Measurements from ENCODE around the gene PAK2. TPM values are rescaled to one million over a fixed set of nuclear protein-coding genes. Genes with fewer than 3 reads are reported as not detected.
A peak's percentile ranks its signal among the peaks of the same experiment; 100 is the strongest.
"Not testable (repeated sequence)": the region's sequence is repeated elsewhere in the genome, so short reads cannot be mapped to it uniquely, and the experiment has no call there.

PAK2 gene
- total and polyA plus RNA-seq, 2 experiments from 2014 or later = 24.3 to 49.4 TPM

GRCh38 chr3:196874511-196875094 is 134.9 kb downstream of the PAK2 start:
- not testable (repeated sequence) for H3K27me3 Mint-ChIP-seq (ENCODE audit: insufficient read depth, low read depth, poor library complexity)
- H4K20me1 ChIP-seq (replicated peaks; ENCODE audit: insufficient read depth) = peaks cover 45% of the 10 kb centered on the region; the same call in 1 of the 2 replicates

GRCh38 chr3:196875258-196875657 is 135.6 kb downstream of the PAK2 start:
- no peak overlapping the region for H3K27ac Mint-ChIP-seq
- TF ChIP-seq NANOG (IDR thresholded peaks at IDR 0.05; ENCODE audit: borderline replicate concordance) (no peak), ZNF114 (CRISPR knock-in tag; IDR thresholded peaks at IDR 0.05) (no peak), REST (IDR thresholded peaks at IDR 0.05; ENCODE audit: unreplicated experiment) (no peak), CREB1 (CRISPR knock-in tag; IDR thresholded peaks at IDR 0.05; ENCODE audit: low read depth) (no peak), ZNF331 (CRISPR knock-in tag; IDR thresholded peaks at IDR 0.05; ENCODE audit: low read depth) (no peak), EZH2phosphoT487 (IDR thresholded peaks at IDR 0.05; ENCODE audit: unreplicated experiment) (no peak), ZNF462 (CRISPR knock-in tag; IDR thresholded peaks at IDR 0.05) (no peak), POLR2AphosphoS5 (IDR thresholded peaks at IDR 0.05; ENCODE audit: low read depth) (no peak), JUNB (IDR thresholded peaks at IDR 0.05; ENCODE audit: unreplicated experiment) (no peak), EZH2 (IDR thresholded peaks at IDR 0.05; ENCODE audit: low read depth, unreplicated experiment) (no peak), ETS1 (IDR thresholded peaks at IDR 0.05) (no peak), STAT1 (IDR thresholded peaks at IDR 0.05; ENCODE audit: unreplicated experiment) (no peak)

More at GRCh38 chr3:196874511-196875094, 134.9 kb downstream of the PAK2 start:
- Histone ChIP-seq H3K27ac (ENCODE audit: low read depth) (peak overlapping the region; percentile 53; the same call in 1 of the 2 replicates), H3K79me2 (replicated peaks; ENCODE audit: insufficient read depth) (peaks cover 98% of the 10 kb centered on the region)
- DNase-seq (ENCODE audit: low spot score); H3K4me3 ChIP-seq; H3K4me3 Mint-ChIP-seq; H3K36me3 ChIP-seq (ENCODE audit: insufficient read depth); H3K9me2 ChIP-seq (ENCODE audit: insufficient read depth); H3K36me3 Mint-ChIP-seq (ENCODE audit: low read depth); H2AFZ ChIP-seq; H3K9me3 Mint-ChIP-seq; H3K4me1 ChIP-seq (ENCODE audit: insufficient read depth); H3K27me3 ChIP-seq (ENCODE audit: insufficient read depth); ATAC-seq; H3F3A ChIP-seq (replicated peaks; ENCODE audit: low read depth); H3K4me1 Mint-ChIP-seq; H3K27ac Mint-ChIP-seq; H3K4me2 ChIP-seq: not testable (repeated sequence)

More at GRCh38 chr3:196875258-196875657, 135.6 kb downstream of the PAK2 start:
- peaks cover 5% of the 10 kb centered on the region; the same call in 1 of the 2 replicates for H3K36me3 ChIP-seq (ENCODE audit: insufficient read depth)
- Mint-ChIP-seq H3K36me3 (ENCODE audit: low read depth) (peaks cover 6% of the 10 kb centered on the region; the same call in 2 of the 3 replicates), H3K4me3 (no peak overlapping the region), H3K9me3 (no peaks in the 10 kb centered on the region; the same call in 2 of the 3 replicates), H3K27me3 (ENCODE audit: insufficient read depth, low read depth, poor library complexity) (peaks cover 4% of the 10 kb centered on the region), H3K4me1 (no peaks in the 10 kb centered on the region)
- no peak overlapping the region for H3K4me2 ChIP-seq
- peaks cover 44% of the 10 kb centered on the region; the same call in 1 of the 2 replicates for H4K20me1 ChIP-seq (replicated peaks; ENCODE audit: insufficient read depth)
- no peak overlapping the region for H3K4me3 ChIP-seq
- H3K4me1 ChIP-seq (ENCODE audit: insufficient read depth) = no peaks in the 10 kb centered on the region
- no peaks in the 10 kb centered on the region for H3K9me2 ChIP-seq (ENCODE audit: insufficient read depth)
- H3K27me3 ChIP-seq (ENCODE audit: insufficient read depth) = no peaks in the 10 kb centered on the region
- ATAC-seq (no peak), DNase-seq (ENCODE audit: low spot score) (no peak)
- H3K27ac ChIP-seq (ENCODE audit: low read depth) = no peak overlapping the region
- peaks cover 98% of the 10 kb centered on the region for H3K79me2 ChIP-seq (replicated peaks; ENCODE audit: insufficient read depth)
- no peaks in the 10 kb centered on the region for H3F3A ChIP-seq (replicated peaks; ENCODE audit: low read depth)
- H2AFZ ChIP-seq = no peak overlapping the region

All from GM23338 (cell line).